IPS-18a (cell line): Measurements from ENCODE around the gene DIAPH3.

ENCODE experiments used
- H3K27ac ChIP-seq: one replicate; pipeline ENCODE4 v1.5.1; 2013; ENCODE audit warnings: low read length
- H3K27me3 ChIP-seq: one replicate; pipeline ENCODE4 v1.6.1; 2013; ENCODE audit warnings: mild to moderate bottlenecking, low read length; ENCODE audit not compliant: control insufficient read depth, insufficient read depth
- H3K36me3 ChIP-seq: one replicate; pipeline ENCODE4 v1.6.1; 2013; ENCODE audit warnings: low read depth, low read length; ENCODE audit not compliant: control insufficient read depth
- H3K4me1 ChIP-seq: one replicate; pipeline ENCODE4 v1.6.1; 2013; ENCODE audit warnings: low read depth, low read length; ENCODE audit not compliant: control insufficient read depth
- H3K4me3 ChIP-seq: one replicate; pipeline ENCODE4 v1.5.1; 2013; ENCODE audit warnings: low read length
- H3K9ac ChIP-seq: one replicate; pipeline ENCODE4 v1.6.1; 2013; ENCODE audit warnings: mild to moderate bottlenecking, low read length, moderate library complexity
- H3K9me3 ChIP-seq: one replicate; pipeline ENCODE4 v1.6.1; 2013; ENCODE audit warnings: low read depth, low read length; ENCODE audit not compliant: control insufficient read depth

Gene DIAPH3

DNA sequence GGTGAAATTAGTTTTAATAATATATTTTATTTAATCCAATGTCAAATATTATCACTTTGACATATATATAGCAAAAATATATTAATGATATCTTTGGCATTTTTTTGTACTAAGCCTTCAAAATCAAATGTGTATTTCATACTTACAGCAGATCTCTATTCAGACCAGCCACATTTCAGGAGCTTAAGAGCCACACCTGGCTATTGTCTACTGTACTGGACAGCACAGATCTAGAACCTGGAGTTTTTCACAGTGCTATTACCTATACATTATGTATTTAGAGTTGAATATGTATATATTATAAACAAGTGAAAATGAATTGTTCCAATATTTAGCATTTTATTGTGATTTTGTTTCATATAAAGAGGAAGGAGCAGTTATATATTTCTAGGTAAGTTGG is 486.3 kb downstream of the DIAPH3 start:
- no peaks in the 10 kb centered on the region for H3K9me3 ChIP-seq
- no peak overlapping the region for H3K27ac ChIP-seq
- H3K9ac ChIP-seq = no peak overlapping the region
- no peaks in the 10 kb centered on the region for H3K27me3 ChIP-seq
- peaks cover 14% of the 10 kb centered on the region for H3K4me1 ChIP-seq
- H3K4me3 ChIP-seq = no peak overlapping the region
- no peaks in the 10 kb centered on the region for H3K36me3 ChIP-seq

DNA sequence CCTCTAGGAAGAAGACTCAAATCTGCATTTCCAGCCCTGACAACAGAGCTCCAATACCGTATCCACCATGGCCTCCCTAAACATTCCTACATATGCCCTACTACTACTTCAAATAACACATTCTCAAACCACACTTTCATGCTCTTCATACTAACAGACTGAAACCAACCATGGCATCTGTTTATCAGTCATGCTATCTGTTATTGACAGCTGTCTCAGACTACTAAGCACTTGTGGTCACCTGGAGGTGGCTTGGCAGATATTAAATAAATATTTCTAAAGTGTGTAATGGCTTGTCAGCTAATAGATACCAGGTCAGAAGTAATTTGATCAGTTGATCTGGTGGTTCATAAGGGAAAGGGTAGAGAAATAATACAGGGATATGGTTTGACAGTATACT is 489.1 kb downstream of the DIAPH3 start:
- Histone ChIP-seq H3K27ac (no peak overlapping the region), H3K9me3 (no peaks in the 10 kb centered on the region), H3K9ac (no peak overlapping the region)

DNA sequence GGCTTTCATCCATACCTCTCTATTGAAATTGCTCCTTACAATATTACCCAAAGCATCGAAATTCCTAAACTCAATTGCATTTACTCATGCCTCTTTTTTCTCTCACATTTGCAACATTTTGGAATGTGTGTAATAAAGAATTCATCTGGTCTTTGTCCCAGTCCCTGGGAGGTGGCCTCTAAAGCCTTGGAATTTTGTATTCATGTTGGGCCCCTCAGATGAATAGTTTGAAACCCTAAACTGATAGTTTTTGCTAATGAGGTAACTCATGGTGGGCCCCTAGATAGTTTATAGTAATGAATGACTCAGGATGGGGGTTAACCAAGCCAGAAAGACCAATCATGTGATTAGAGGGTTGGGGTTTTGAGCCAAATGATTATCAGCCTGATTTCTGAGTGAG is 490.4 kb downstream of the DIAPH3 start:
- H3K9me3 ChIP-seq = no peaks in the 10 kb centered on the region
- no peak overlapping the region for H3K27ac ChIP-seq
- no peak overlapping the region for H3K9ac ChIP-seq
- no peak overlapping the region for H3K4me3 ChIP-seq
- peaks cover 22% of the 10 kb centered on the region for H3K4me1 ChIP-seq
- H3K36me3 ChIP-seq = no peaks in the 10 kb centered on the region
- H3K27me3 ChIP-seq = no peaks in the 10 kb centered on the region

More for the DNA sequence above, 489.1 kb downstream of the DIAPH3 start:
- Histone ChIP-seq H3K4me3 (no peak overlapping the region), H3K4me1 (peaks cover 22% of the 10 kb centered on the region), H3K36me3 (no peaks in the 10 kb centered on the region), H3K27me3 (no peaks in the 10 kb centered on the region)

DNA sequence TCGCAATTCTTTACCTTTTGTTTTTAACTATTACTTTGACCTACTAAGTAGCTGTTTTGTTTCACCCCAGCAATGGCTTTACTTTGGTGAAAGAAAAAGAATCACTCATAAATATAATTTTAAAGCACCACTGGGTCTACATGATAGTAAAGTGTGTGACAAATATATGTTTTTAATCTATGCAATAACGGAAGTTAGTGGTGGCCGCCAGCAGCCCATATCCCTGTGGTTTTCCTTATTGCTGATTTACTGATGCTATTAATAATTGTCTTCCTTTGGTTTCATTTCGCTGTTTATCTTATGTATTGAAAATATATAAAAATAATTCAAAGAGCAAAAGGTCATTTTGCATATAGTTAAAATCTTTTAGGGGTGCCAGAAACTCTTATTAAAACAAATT is 491.3 kb downstream of the DIAPH3 start:
- Histone ChIP-seq H3K4me1 (peaks cover 22% of the 10 kb centered on the region), H3K27ac (no peak overlapping the region), H3K4me3 (no peak overlapping the region), H3K27me3 (no peaks in the 10 kb centered on the region), H3K9ac (no peak overlapping the region), H3K36me3 (no peaks in the 10 kb centered on the region), H3K9me3 (no peaks in the 10 kb centered on the region)

- no peak overlapping the region for H3K4me3 ChIP-seq
- no peaks in the 10 kb centered on the region for H3K36me3 ChIP-seq
- H3K4me1 ChIP-seq = peaks cover 22% of the 10 kb centered on the region
- no peaks in the 10 kb centered on the region for H3K9me3 ChIP-seq
- no peak overlapping the region for H3K27ac ChIP-seq
- no peaks in the 10 kb centered on the region for H3K27me3 ChIP-seq
- no peak overlapping the region for H3K9ac ChIP-seq
Observed at GRCh38 chr13:59671881-59672280, 491.8 kb downstream of the DIAPH3 start.

- no peak overlapping the region for H3K4me3 ChIP-seq
- H3K9ac ChIP-seq = no peak overlapping the region
- no peaks in the 10 kb centered on the region for H3K36me3 ChIP-seq
- H3K4me1 ChIP-seq = peaks cover 14% of the 10 kb centered on the region
- no peaks in the 10 kb centered on the region for H3K9me3 ChIP-seq
- no peak overlapping the region for H3K27ac ChIP-seq
- no peaks in the 10 kb centered on the region for H3K27me3 ChIP-seq
Observed at GRCh38 chr13:59666504-59666903, 497.2 kb downstream of the DIAPH3 start.

GRCh38 chr13:59665732-59666131 is 498.0 kb downstream of the DIAPH3 start:
- H3K4me1 ChIP-seq = peaks cover 14% of the 10 kb centered on the region
- H3K9me3 ChIP-seq = no peaks in the 10 kb centered on the region
- no peak overlapping the region for H3K27ac ChIP-seq
- H3K27me3 ChIP-seq = no peaks in the 10 kb centered on the region
- H3K4me3 ChIP-seq = no peak overlapping the region
- H3K9ac ChIP-seq = no peak overlapping the region
- H3K36me3 ChIP-seq = no peaks in the 10 kb centered on the region

- no peaks in the 10 kb centered on the region for H3K9me3 ChIP-seq
- no peaks in the 10 kb centered on the region for H3K36me3 ChIP-seq
- H3K27me3 ChIP-seq = no peaks in the 10 kb centered on the region
- H3K27ac ChIP-seq = no peak overlapping the region
- H3K4me3 ChIP-seq = no peak overlapping the region
- H3K4me1 ChIP-seq = peaks cover 14% of the 10 kb centered on the region
- H3K9ac ChIP-seq = no peak overlapping the region
Observed at GRCh38 chr13:59665184-59665583, 498.5 kb downstream of the DIAPH3 start.

DNA sequence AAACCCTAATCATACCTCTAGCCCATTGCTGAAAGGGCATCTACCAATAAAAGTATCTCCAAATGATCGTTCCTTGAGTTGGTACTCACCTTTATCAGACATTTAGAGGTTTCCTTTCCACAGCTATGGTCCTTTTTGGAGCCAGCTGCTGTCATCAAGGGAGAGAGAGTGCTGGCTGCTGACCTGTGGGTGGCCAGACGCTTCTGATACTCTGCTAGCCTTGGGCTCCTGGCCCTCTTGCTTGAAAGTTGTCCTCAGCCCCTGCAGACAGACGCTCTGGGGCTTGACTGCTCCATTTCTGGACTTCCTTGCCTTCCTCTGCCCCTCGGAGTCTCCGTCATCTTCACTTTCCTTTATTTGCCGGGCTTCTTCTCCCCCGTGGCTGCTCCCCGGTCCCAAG is 499.1 kb downstream of the DIAPH3 start:
- H3K36me3 ChIP-seq = no peaks in the 10 kb centered on the region
- peaks cover 14% of the 10 kb centered on the region for H3K4me1 ChIP-seq
- H3K4me3 ChIP-seq = no peak overlapping the region
- no peaks in the 10 kb centered on the region for H3K9me3 ChIP-seq
- H3K27me3 ChIP-seq = no peaks in the 10 kb centered on the region
- H3K27ac ChIP-seq = no peak overlapping the region
- H3K9ac ChIP-seq = no peak overlapping the region

DNA sequence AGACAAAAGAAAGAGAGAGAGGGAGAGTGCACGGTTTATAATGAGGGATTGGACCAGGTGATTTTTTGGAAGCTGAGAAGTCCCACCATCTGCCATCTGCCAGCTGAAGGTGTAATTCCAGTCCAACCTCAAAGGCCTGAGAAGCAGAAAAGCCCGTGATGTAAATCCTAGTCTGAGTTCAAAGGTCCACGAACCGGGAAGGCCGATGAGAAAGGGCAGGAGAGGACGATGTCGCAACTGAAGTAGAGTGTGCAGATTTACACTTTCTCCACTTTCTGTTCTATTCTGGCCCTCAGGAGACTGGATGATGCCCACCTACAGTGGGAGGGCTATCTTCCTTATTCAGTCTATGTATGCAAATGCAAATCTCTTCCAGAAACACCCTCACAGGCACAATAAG is 500.0 kb downstream of the DIAPH3 start:
- H3K9me3 ChIP-seq = no peaks in the 10 kb centered on the region
- no peak overlapping the region for H3K27ac ChIP-seq
- H3K36me3 ChIP-seq = no peaks in the 10 kb centered on the region
- H3K4me1 ChIP-seq = peaks cover 14% of the 10 kb centered on the region
- no peak overlapping the region for H3K4me3 ChIP-seq
- H3K27me3 ChIP-seq = no peaks in the 10 kb centered on the region
- H3K9ac ChIP-seq = no peak overlapping the region

DNA sequence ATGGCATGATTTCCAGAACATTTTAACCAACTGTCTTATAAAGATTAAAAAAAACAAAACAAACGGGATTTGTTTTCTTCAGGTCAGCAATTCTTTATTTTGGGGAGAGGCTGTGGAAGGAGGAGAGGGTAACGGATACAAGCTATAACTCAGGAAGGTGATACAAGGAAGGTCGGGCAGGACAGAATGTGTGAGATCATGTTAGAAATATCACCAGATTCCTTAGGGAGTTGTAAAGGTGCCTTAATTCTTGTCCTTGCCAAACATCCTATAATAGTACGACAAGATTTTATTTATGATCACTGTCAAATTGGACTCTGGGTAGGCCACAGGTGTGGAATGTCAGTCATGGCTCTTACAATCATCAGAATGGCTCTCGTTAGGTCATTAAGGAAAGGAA is 503.1 kb downstream of the DIAPH3 start:
- Histone ChIP-seq H3K4me1 (peaks cover 12% of the 10 kb centered on the region), H3K36me3 (no peaks in the 10 kb centered on the region), H3K27ac (no peak overlapping the region), H3K4me3 (no peak overlapping the region), H3K9ac (no peak overlapping the region), H3K9me3 (no peaks in the 10 kb centered on the region), H3K27me3 (no peaks in the 10 kb centered on the region)

- Histone ChIP-seq H3K27me3 (no peaks in the 10 kb centered on the region), H3K9me3 (no peaks in the 10 kb centered on the region), H3K4me1 (peaks cover 6% of the 10 kb centered on the region), H3K9ac (no peak overlapping the region), H3K27ac (no peak overlapping the region), H3K36me3 (no peaks in the 10 kb centered on the region), H3K4me3 (no peak overlapping the region)
Observed at GRCh38 chr13:59659981-59660380, 503.7 kb downstream of the DIAPH3 start.
